Measurements from ENCODE around the gene ACVR1B. TPM values are rescaled to one million over a fixed set of nuclear protein-coding genes. Genes with fewer than 3 reads are reported as not detected.
A peak's percentile ranks its signal among the peaks of the same experiment; 100 is the strongest.

The ACVR1B gene
- total and polyA plus RNA-seq, 2 of the 8 experiments (the other 6 are each of a cell fraction or from before 2014, with no cell fraction given) = 16.0 to 19.2 TPM

DNA sequence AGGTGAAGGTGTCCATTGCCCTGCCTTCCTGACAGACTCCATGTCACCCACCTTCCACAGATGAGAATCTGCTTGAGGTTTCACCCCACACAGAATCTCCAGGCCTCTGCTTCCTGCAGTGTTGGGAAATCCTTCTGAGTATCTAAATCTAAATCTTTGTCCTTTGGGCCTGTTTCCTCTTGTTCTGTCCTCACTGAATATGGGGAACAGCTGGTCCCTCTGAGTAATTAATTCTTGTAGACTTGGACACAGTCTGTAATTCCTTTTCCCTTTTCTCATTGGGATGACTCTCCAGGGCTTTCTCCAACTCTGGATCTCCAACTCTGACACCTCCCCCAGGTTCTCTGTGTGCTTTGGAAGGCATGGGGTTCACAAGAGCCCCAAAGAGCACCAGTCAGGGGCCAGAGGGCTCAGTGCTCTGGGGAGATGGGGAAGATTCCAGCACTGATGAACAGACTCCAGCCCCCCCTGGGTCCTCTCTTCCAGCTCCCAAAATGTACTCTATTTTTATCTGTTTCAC, 46.5 kb upstream of the ACVR1B start:
- peaks cover 6% of the 10 kb centered on the region for H3K23me2 ChIP-seq (ENCODE audit: low read depth, low read length)
- H4K91ac ChIP-seq (replicated peaks; ENCODE audit: insufficient read length, low read length) = no peak overlapping the region
- 0 out of 2 replicates have a peak overlapping the region, but pooled peaks have one; percentile 51 for H2AFZ ChIP-seq (ENCODE audit: low read length)
- H3K23ac ChIP-seq (ENCODE audit: insufficient read length) = no peak overlapping the region
- no peak overlapping the region for H3K9ac ChIP-seq (replicated peaks in 1 of 4; ENCODE audit: extremely low read depth in 1 of 4, low read depth in 3 of 4, low read length in 3 of 4)
- no peak overlapping the region for H3K18ac ChIP-seq (ENCODE audit: extremely low read depth, low read length)
- H3K36me3 ChIP-seq (ENCODE audit: control insufficient read depth in 2 of 4, insufficient read depth in 4 of 4, low read length in 3 of 4) = peaks cover 0 to 3% (median 0%) of the 10 kb centered on the region in 4 experiments; a peak in 1 of 8 replicates
- H3K27me3 ChIP-seq (replicated peaks in 1 of 4; ENCODE audit: control insufficient read depth in 3 of 4, extremely low read depth in 1 of 4, insufficient read depth in 3 of 4, low read length in 3 of 4) = peaks cover 4 to 25% (median 20%) of the 10 kb centered on the region in 4 experiments
- no peak overlapping the region for H3K4ac ChIP-seq (replicated peaks; ENCODE audit: insufficient read length, low read depth, low read length)
- H3K9me3 ChIP-seq (ENCODE audit: insufficient read depth in 2 of 2, low read depth in 1 of 2, low read length in 1 of 2) = no peaks in the 10 kb centered on the region
- H3K4me3 ChIP-seq (ENCODE audit: extremely low read depth in 1 of 4, insufficient read depth in 2 of 4, low read depth in 3 of 4, low read length in 4 of 4) = no peak overlapping the region
- DNase-seq (ENCODE audit: low read depth in 1 of 2, low spot score in 2 of 2) (no peak), FAIRE-seq (no peak)
- H2BK12ac ChIP-seq (ENCODE audit: low read depth, low read length) = no peak overlapping the region
- no peak overlapping the region for H4K5ac ChIP-seq (ENCODE audit: insufficient read length, low read depth, low read length)
- H3K79me2 ChIP-seq (ENCODE audit: control insufficient read depth in 1 of 2, insufficient read depth in 2 of 2, low read length in 2 of 2) = no peaks in the 10 kb centered on the region
- CTCF ChIA-PET (ENCODE audit: partially characterized antibody) = interaction anchor here (0.6 to 12.7 kb wide), 7 partner anchors 9 to 315 kb away, joined by 3 to 234 read pairs (median 5); no protein-coding TSS in a partner anchor
- POLR2A ChIA-PET (ENCODE audit: partially characterized antibody) = interaction anchor here (0.6 to 1.8 kb wide), 3 partner anchors 10 to 48 kb away, joined by 3 to 5 read pairs (median 4); partner anchors contain the start of gene ACVR1B
- H3K4me2 ChIP-seq (ENCODE audit: insufficient read depth in 1 of 2, low read depth in 2 of 2, low read length in 2 of 2) = no peak overlapping the region
- H3K79me1 ChIP-seq (ENCODE audit: low read depth, low read length) = no peaks in the 10 kb centered on the region
- H3K56ac ChIP-seq (replicated peaks; ENCODE audit: insufficient read length, low read depth, low read length) = no peak overlapping the region
- H3K14ac ChIP-seq (ENCODE audit: insufficient read length) = no peak overlapping the region
- no peak overlapping the region for H2BK120ac ChIP-seq (replicated peaks; ENCODE audit: low read depth, low read length)
- H2BK15ac ChIP-seq (ENCODE audit: low read length) = no peak overlapping the region
- H3K27ac ChIP-seq (ENCODE audit: low read depth, low read length) = no peak overlapping the region
- H2BK20ac ChIP-seq (ENCODE audit: low read length) = no peak overlapping the region
- no peaks in the 10 kb centered on the region for H4K20me1 ChIP-seq (replicated peaks in 1 of 2; ENCODE audit: control insufficient read depth in 1 of 2, insufficient read depth in 2 of 2, low read length in 2 of 2)
- TF ChIP-seq SP4 (IDR thresholded peaks at IDR 0.05; ENCODE audit: low read length) (no peak), SUZ12 (IDR thresholded peaks at IDR 0.05; ENCODE audit: low read length) (no peak), JUND (IDR thresholded peaks at IDR 0.05; ENCODE audit: low read length) (no peak), TAF7 (optimal IDR thresholded peaks at IDR 0.05; ENCODE audit: borderline replicate concordance, low read depth, low read length) (no peak), GTF2F1 (IDR thresholded peaks at IDR 0.05; ENCODE audit: borderline replicate concordance, low read depth, low read length) (no peak), RXRA (IDR thresholded peaks at IDR 0.05; ENCODE audit: insufficient read depth, low read depth, low read length) (no peak), USF2 (IDR thresholded peaks at IDR 0.05; ENCODE audit: low read length) (no peak), YY1 (IDR thresholded peaks at IDR 0.05; ENCODE audit: low read depth, low read length) (no peak), CHD1 (IDR thresholded peaks at IDR 0.05; ENCODE audit: low read depth, low read length) (no peak), RBBP5 (IDR thresholded peaks at IDR 0.05; ENCODE audit: borderline replicate concordance, low read depth, low read length) (no peak)
- H4K8ac ChIP-seq (ENCODE audit: extremely low read depth, insufficient read depth, low read length) = no peak overlapping the region
- H2AK5ac ChIP-seq (ENCODE audit: low read depth, low read length) = no peak overlapping the region
- no peak overlapping the region for H2BK5ac ChIP-seq (ENCODE audit: low read depth, low read length)
- H3K4me1 ChIP-seq (replicated peaks in 1 of 4; ENCODE audit: control insufficient read depth in 3 of 4, insufficient read depth in 4 of 4, low read length in 3 of 4) = no peaks in the 10 kb centered on the region
